ENCODE results near the gene TEX13C. TPM values are rescaled to one million over a fixed set of nuclear protein-coding genes. Genes with fewer than 3 reads are reported as not detected.

TEX13C gene
- total and polyA plus RNA-seq, 12 donors, result not detected

DNA sequence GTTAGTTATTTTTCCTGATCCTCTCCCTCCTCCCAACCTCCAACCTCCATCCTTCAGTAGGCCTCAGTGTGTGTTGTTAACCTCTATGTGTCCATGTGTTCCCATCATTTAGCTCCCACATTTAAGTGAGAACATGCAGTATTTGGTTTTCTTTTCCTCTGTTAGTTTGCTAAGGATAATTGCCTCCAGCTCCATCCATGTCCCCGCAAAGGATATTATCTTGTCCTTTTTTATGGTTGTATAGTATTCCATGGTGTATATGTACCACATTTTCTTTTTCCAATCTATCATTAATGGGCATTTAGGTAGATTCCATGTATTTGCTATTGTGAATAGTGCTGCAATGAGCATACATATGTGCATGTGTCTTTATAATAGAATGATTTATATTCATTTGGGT, 54.5 kb downstream of the TEX13C start:
- no peaks in the 10 kb centered on the region for H3K4me1 ChIP-seq
- DNase-seq (no peak), ATAC-seq (no peak)
- H3K27me3 ChIP-seq, result peaks cover 0 to 7% (median 0%) of the 10 kb centered on the region in 7 donors
- H3K9me3 ChIP-seq, result peaks cover 0 to 8% (median 0%) of the 10 kb centered on the region in 11 donors
- no peaks in the 10 kb centered on the region for H3K36me3 ChIP-seq
- intact Hi-C loops (cut with DNase I), result no loop called here
- TF ChIP-seq, protein P1, sequence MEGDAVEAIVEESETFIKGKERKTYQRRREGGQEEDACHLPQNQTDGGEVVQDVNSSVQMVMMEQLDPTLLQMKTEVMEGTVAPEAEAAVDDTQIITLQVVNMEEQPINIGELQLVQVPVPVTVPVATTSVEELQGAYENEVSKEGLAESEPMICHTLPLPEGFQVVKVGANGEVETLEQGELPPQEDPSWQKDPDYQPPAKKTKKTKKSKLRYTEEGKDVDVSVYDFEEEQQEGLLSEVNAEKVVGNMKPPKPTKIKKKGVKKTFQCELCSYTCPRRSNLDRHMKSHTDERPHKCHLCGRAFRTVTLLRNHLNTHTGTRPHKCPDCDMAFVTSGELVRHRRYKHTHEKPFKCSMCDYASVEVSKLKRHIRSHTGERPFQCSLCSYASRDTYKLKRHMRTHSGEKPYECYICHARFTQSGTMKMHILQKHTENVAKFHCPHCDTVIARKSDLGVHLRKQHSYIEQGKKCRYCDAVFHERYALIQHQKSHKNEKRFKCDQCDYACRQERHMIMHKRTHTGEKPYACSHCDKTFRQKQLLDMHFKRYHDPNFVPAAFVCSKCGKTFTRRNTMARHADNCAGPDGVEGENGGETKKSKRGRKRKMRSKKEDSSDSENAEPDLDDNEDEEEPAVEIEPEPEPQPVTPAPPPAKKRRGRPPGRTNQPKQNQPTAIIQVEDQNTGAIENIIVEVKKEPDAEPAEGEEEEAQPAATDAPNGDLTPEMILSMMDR (IDR thresholded peaks at IDR 0.05), result no peak
- 92 to 96% methylated on average over 1 of the region's 1 CpG for WGBS, 2 donors
- no peak overlapping the region for H3K4me3 ChIP-seq
- no peak overlapping the region for H3K27ac ChIP-seq
